Activated CD4-positive, CD25-positive, alpha-beta regulatory T cell treated with anti-CD3 and anti-CD28 coated beads, Interleukin-2, amount 50 U/mL, for 72 hours (primary cell): ENCODE results near the gene FHOD3.
"Not testable (repeated sequence)": the region's sequence is repeated elsewhere in the genome, so short reads cannot be mapped to it uniquely, and the experiment has no call there.

Experiments used
- DNase-seq: peaks from one replicate; pipeline ENCODE4 v3.0.0; 2021

FHOD3 gene

GRCh38 chr18:36530676-36531405, 233.3 kb downstream of the FHOD3 start:
- no peak for DNase-seq

- DNase-seq: no peak
Observed at GRCh38 chr18:36531636-36532035, 234.1 kb downstream of the FHOD3 start.

- DNase-seq: no peak
Observed at GRCh38 chr18:36532394-36532793, 234.9 kb downstream of the FHOD3 start.

GRCh38 chr18:36532815-36533214, 235.3 kb downstream of the FHOD3 start:
- DNase-seq: no peak

GRCh38 chr18:36533446-36534153, 236.1 kb downstream of the FHOD3 start:
- DNase-seq: no peak

GRCh38 chr18:36534154-36534688, 236.7 kb downstream of the FHOD3 start:
- DNase-seq: no peak

GRCh38 chr18:36535202-36535935, 237.9 kb downstream of the FHOD3 start:
- DNase-seq: no peak

- DNase-seq: no peak
Observed at GRCh38 chr18:36536426-36536825, 238.9 kb downstream of the FHOD3 start.

GRCh38 chr18:36537289-36537688, 239.8 kb downstream of the FHOD3 start:
- no peak for DNase-seq

GRCh38 chr18:36539674-36540231, 242.2 kb downstream of the FHOD3 start:
- DNase-seq: no peak

GRCh38 chr18:36543030-36543429, 245.5 kb downstream of the FHOD3 start:
- DNase-seq: no peak

GRCh38 chr18:36543991-36544725, 246.6 kb downstream of the FHOD3 start:
- DNase-seq: no peak

GRCh38 chr18:36545821-36546427, 248.4 kb downstream of the FHOD3 start:
- no peak for DNase-seq

- no peak for DNase-seq
Observed at GRCh38 chr18:36546876-36547275, 249.4 kb downstream of the FHOD3 start.

GRCh38 chr18:36547544-36547943, 250.0 kb downstream of the FHOD3 start:
- DNase-seq: no peak

- DNase-seq: not testable (repeated sequence)
Observed at GRCh38 chr18:36551274-36551673, 253.8 kb downstream of the FHOD3 start.

- DNase-seq: no peak
Observed at GRCh38 chr18:36558234-36558633, 260.7 kb downstream of the FHOD3 start.

- no peak for DNase-seq
Observed at GRCh38 chr18:36559149-36559857, 261.8 kb downstream of the FHOD3 start.

GRCh38 chr18:36560187-36560586, 262.7 kb downstream of the FHOD3 start:
- DNase-seq: no peak

GRCh38 chr18:36561046-36561445, 263.5 kb downstream of the FHOD3 start:
- DNase-seq: no peak

- DNase-seq: no peak
Observed at GRCh38 chr18:36564841-36565240, 267.3 kb downstream of the FHOD3 start.
